ENCODE results near the gene THUMPD1.

The THUMPD1 gene

DNA sequence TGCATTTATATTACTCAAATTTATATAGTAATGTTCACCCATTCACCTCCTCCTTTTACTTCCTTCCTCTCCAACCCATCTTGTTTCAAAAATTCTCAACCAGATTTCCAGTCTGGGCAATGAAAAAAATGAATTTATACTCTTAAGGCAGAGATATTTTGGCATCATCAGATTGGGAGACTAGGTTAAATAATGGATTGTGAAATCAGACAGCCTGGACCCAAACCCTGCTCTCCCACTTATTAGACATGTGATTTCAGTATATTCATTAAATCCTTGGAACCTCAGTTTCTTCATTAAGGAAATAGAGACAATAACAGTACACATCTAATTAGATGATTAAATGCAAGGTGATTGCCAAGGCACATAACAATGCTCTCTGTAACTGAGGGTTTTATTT lies 52.0 kb downstream of the THUMPD1 start:
- DNase-seq, result no peak

DNA sequence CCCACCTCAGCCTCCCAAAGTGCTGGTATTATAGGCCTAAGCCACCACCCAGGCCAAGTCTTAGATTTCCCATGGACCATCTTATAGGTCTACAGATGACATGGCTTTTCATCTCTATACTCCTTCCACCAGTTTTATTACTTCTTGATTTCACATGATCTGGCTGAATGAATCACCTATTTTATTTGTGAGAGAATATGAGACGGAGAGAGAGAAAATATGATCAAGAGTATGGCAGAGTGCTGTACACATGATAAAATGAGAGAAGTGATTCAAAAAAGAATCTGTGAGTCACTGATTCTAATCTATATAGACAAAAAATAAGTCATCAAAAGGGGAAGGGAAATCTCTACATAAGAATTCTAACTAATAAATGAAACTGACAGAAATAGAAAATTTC lies 57.8 kb downstream of the THUMPD1 start:
- no peak for DNase-seq

All from NCI-H524 (cell line).